Activated effector memory CD4-positive, alpha-beta T cell treated with Interleukin-2 at 50 U/mL for 16 hours (primary cell): ENCODE data around the gene C1orf116.

Experiments used
- DNase-seq: peaks from one replicate; pipeline ENCODE4 v3.0.0-alpha.2; 2020

Gene C1orf116

DNA sequence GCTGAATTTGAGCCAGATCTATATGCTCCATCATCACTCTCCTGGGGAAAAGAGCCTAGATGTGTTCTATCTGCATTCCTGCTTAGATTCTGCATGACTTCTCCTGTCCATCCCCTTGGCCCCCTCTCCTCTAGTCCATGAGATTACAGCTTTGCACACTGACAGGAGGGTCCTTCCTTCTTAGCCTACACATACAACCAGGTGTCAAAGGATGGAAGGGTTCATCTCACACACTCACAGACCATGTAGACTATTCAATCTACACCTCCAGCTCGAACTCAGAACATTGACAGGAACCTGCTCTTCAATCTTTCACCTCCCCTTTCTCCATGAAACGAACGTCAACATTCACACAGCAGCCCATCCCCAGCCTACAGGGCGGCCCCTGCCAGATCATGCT lies 13.8 kb downstream of the C1orf116 start:
- no peak for DNase-seq

DNA sequence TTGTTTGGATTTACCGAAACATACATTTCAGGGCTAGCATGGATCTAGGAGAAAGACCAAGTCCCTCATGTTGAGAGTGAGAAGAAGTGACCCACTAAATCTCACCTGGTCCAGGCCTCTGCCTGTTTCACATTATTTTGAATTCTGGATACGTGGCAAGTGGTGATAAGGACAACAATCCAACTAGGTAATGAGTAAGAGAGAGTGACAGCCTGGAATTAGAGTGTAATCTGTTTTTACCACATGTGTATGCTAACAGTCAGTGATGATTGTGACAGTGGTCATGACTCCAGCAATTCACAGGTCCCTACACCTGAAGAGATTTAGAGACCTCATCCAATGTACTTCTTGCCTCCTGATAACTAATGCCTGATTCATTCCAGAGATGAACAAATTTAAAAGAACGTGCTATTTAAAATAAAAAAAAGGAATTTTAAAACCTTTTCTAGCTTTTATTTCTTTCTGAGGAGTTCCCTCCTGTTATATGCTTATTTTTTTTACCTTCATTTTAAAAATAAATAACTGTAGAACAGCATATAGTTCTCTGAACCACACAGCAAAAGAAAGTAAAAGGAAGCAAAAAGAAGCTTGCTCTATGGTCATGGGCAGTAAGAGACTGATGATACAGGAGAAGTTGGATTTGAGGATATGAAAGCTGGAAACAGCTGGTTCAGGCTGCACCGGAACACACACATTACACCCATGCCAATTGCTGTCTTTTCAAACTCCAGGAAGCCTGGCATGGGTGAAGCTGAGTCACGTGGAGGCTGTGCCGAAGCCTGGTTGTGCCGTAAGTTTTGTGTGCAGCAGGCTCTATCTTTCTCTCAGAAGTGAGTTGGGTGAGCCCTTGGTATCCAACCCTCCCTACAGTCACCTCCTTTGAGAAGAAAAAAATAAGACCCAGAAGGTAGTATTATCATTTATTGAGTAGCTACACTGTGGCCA lies 14.7 kb downstream of the C1orf116 start:
- DNase-seq: no peak

DNA sequence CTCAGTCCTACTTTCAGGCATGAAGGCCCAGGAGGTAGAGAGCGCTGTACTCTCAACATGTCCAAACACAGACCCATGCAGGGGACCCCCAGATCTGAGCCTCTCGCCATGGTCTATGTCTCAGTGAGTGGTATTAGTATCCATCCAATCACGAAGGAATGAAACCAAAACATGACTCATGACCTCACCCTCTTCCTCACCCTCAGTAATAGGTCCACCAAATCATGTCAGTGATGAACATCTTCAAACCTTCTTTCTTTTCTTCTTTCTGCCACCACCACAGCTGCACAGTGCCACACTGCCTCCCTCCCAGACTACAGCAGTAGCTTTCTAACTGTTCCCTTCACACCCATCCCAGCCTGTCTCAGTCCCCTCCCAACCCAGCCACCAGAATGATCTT lies 16.8 kb downstream of the C1orf116 start:
- no peak for DNase-seq

DNA sequence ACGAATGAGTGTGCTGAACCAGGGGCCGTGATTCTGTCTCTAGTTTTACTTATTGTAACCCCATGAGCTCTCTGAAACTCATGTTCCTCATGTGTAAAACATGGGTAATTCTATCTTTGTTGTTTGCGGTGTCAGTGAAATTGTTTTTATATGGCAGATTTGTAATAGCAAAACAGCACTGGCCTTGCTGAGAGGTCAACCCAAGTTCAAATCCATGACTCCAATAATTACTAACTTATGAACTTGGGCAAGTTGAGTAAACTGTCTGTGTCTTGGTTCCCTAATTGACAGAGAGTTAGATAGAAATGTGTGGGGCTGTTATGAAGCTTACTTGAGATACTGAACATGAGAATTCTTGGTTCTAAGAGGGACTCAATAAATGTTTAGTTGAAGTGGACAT lies 17.8 kb downstream of the C1orf116 start:
- no peak for DNase-seq

DNA sequence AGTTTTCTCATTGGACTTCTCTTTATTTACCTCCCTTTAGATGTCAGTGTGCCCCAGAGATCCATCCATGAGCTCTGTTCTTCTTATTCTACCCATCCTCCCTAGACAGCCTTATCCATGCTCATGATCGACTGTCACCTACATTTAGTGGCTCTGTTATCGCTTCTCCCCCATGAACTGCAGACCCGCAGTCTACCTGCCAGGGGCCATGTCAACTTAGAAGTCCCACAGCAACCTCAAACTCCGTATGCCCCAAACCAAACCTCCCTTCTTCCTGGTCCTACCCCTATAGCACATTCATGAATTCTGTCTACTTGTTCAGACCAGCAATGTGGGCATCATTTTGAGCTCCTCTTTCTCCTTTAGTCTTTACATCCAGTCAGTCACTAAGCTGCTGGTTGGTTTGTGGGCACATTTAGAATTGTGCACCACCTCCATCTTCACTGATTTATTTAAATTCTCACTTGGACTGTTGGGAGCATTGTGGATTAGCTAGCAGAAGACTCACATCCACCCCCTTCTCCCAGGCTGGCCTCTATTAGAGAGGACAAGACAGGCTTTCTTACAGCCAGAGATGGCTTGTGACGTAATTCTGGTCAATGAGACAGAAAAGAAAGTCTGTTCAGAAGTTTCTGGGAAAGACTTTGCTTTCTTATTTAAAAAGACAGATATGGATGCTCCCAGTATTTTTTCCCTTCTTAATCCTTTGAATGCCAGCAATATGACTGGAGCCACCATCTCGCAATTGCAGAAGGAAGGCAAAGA lies 19.1 kb downstream of the C1orf116 start:
- no peak for DNase-seq

DNA sequence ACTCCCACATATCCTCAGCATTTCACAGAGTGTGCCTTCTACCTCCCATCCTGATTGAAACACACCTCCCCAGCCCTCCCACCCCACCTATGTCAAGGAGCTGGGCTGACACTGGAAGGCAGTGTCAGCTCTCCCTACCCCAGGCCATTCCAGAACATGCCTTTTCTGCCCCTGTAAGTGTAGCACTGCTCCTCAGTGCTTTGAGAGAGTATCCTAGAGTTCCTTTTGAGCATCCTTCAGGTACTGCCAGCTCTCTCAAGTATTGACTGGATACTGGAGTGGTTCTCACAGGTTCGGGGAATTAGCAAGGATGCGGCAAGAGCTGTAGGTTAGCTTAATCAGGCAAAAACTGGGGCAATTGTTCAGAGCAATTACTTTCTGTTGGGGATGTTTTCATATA lies 21.8 kb downstream of the C1orf116 start:
- no peak for DNase-seq

DNA sequence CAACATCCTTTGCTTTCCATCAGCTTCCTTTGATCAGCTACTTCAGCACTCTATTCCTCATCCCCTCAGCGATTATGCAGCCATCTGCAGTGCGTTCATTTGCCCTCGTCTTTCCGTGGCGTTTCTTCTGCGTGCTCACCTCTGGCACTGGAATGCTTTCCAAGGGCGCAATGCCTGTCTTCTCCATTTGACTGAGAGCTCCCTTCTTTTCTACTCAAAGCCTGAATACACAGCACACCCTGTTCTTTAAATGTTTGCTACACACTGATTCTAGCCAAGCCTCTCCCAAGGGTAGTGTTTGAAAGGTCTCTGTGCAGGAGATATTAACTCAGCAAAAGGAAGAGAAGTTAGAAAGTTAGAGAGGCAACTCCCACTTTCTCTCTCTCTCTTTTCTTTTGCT lies 22.6 kb downstream of the C1orf116 start:
- DNase-seq: no peak

DNA sequence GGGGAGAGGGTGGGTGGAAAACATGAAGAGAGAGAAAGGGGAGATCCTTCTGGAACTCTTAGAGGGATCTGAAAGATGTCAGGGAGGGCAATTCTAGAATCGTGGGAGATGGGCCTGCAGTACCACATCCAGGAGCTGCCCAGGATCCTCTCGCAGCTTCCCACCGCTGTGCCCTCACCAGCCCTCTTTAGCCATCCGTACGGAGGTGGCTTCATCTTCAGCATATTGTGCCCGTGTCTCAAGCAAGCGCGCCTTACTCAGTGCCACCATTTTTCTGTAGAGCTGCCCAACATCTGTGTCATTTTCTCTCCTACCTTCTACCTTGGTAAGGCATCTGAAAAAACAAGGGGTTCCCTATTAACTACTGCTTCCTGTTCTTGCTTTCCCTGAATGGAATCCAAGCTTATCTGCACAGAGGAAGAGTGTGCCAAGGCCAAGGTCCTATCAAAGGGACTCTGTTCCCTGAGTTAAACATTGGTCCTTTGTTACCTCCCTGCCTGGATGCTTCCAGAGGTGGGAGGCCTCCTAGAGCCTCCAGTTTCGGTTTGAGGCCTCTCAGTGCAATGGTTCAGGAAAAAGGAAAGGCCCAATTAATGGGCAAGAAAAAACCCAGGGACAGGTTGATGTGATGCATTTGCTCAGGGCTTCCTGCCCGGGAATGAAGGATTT lies 23.2 kb downstream of the C1orf116 start:
- DNase-seq: no peak

DNA sequence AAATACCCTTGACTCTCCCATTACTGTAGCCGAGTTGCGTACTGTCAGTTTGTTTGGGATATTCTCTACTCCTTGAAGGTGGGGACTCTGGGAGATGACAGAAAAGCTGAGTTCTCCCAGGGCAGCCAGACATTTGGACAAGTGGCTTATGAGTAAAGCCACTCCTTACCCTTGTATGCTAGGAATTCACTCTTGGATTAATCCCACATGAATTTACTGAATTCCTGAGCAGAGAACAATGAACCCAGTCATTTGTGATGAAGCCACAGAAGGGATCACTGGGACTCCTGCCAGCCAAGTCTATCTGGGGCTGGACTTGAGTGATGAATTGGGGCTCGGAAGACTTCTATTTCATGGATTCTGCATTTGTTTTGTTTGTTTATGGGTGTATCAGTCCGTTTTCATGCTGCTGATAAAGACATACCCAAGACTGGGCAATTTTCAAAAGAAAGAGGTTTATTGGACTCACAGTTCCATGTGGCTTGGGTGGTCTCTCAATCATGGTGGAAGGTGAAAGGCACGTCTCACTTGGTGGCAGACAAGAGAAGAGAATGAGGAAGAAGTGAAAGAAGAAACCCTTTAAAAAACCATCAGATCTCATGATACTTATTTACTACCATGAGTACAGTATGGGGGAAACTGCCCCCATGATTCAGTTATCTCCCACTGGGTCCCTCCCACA lies 25.1 kb downstream of the C1orf116 start:
- no peak for DNase-seq

DNA sequence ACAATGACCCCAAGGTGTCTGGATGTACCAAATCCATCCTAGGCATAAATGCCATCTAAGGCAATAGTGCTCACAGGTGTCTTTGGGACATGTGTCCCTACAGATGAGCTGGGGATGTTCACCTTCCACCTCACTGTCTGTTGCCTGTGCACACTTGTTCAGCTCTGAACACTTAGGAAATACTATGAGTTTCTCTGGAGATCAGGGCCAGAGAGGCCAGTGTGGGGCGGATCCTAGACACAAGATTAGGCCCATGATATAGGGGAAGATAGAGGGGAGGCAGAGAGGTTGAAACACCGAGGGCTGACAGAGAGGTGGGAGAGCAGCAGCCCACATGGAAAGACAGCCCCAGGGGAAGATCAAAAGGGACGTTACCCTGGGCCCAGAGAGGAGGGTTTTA lies 25.6 kb downstream of the C1orf116 start:
- DNase-seq: no peak

DNA sequence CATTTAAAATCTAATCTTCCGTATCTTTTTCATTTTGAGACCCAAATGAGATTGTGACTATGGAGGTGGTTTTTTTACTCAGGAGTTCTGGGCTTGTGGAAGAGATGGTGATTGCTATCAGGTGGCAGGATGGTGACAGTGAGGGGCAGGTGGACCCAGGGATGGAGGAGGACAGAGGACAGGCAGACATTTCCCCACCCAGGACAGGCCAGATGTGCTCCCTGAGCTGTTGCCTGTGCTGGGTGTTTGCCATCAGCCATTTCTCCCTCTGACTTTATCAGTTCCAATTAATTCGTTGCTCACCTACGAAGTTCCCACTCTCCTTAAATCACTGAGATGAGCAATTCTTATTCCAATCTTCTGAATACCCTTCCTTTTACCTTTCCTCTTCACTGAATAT lies 26.5 kb downstream of the C1orf116 start:
- DNase-seq: no peak

DNA sequence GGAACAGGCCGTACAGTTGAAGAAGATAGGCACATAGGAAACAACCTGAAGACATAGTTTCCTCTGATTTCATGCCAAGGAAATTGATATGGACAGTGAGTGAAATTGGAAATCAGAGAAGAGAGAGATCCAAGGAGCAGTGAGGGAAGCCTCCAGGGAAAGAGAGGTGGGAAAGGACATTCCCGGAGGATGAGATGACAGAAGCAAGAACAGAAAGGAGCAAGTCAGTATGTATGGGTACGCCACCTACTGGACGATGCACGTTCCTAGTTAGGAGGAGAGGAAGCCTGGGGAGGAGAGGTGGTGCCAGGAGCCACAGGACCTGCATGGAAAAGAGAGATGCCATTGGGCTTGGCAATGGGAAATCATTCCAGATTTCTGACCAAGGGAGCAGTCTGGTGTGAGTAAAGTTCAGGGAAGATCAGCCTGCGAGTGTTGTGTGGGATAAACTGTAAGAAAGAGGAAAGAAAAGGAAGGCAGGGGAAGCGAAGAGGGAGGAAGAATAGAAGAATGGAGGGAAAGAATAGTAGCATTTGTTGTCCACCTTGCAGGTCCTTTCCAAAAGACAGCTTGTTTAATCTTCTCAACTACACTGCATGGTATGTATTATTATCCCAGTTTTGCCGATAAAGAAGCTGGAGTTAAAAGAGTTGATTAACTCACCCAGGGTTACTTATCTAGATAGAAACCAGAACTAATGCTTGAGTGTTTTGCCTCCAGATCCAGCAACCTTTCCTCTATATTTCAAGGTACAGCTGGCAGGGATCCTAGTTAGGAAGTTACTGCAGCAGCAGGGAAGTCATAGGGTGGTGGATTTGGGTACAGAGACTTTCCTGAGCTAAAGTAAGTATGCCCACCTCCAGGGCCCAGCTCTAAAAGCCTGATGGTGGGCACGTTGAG lies 27.4 kb downstream of the C1orf116 start:
- DNase-seq: no peak

DNA sequence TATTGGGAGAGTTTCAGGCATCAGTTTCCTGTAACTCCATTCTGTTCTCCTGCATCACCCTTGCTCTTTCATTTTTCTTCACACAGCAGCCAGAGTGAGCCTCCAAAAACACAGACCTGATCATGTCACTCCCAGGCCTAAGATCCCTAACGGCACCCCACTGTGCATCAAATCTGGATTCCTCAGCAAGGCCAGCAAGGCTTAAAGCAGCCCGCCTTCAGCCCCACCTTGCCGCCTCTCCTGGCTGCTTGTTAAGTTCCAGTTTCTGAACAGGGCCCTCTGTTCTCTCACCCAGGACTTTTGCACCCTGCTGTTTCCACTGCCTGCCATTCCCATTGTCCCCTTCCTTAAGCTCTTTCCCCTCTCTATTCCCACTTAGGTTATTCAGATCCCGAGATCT lies 29.3 kb downstream of the C1orf116 start:
- DNase-seq: no peak

DNA sequence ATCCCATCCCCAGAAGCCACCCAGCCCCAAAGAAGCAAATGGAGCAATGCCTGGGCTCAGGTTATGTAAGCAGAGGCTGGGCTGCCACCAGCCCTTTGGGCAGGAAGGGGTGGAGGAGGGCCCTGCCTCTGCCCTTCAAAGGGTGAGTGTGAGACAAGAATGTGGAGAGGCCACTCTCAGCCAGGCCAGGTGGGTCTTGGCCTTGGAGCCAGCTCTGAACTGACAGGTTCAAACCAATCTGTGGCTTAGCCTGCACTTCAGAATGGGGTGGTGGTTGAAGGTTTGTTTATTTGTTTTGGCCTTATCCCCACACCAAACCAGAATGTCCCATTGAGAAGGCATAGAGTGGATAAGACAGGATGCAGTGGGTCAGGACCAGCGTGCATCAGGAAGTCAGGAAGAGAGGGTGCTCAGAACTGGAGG lies 29.8 kb downstream of the C1orf116 start:
- DNase-seq: no peak

DNA sequence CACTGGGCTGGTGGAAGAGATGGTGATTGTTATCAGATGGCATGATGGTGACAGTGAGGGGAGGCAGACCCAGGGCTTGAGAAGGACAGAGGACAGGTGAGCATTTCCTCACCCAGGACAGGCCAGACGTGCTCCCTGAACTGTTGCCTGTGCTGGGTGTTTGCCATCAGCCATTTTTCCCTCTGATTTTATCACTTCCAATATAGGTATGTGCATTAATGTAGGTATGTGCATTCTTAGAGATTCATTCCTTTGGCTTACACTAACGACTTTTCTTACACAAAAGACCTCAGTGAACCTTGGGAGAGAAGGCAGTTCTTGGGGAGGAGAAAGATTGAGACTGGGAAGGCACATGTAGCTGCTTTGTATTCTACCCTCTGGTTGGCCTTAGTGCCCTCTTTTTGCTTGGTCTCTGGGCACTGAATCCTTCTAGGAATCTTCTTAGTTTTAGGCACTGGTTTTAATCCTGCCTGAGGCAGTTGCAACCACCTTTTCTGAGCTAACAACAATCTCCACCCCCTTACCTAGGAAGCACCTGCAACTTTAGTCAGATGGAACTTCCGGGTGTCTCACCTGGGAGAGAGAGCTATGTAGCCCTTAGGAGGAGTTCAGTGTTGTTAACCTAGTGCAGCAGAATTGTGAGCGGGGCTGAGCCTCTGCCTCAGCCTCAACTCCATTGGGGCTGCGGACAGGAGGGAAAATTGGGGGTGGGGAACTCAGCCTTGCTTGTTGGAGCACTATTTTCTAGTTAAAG lies 30.9 kb downstream of the C1orf116 start:
- DNase-seq: no peak

DNA sequence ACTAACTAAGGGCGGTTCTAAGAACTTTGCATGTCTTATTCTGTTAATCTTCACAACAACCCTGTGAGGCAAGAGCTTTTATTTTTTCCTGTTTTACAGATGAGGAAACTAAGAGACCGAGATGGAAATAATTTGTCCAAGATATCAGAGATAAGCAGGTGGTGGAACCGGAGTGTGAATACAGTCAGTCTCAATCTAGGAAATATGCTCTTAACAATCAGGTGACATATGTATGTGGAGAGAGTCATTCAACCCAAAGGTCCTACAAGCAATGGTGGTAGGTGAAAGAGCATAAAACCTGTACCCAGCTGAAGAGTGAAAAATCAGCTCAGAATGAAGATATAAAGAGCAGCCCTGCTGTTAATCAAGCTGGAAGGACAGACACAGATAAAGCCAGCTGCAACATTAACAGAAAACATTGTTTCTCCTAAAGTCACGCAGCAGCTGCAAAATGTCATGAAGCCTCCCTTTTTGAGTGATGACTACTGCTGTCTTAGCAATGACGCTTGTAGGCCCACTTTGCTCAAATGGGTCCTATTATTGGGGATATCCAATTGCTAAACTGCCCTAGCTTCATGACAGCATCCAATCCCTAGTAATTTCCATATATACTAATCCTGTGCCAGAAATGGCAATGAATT lies 31.8 kb downstream of the C1orf116 start:
- no peak for DNase-seq

DNA sequence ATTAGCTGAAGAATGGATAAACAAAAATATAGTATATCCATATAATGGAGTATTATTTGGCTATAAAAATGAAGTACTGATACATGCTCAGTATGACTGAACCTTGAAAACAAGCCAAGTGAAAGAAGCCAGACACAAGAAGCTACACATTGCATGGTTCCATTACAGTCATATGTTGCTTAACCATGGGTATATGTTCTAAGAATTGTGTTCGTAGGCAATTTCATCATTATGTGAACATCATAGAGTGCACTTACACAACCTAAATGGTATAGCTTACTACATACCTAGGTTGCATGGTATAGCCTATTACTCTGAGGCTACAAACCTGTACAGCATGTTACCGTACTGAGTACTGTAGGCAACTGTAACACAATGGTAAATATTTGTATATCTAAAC lies 33.7 kb downstream of the C1orf116 start:
- DNase-seq: no peak

DNA sequence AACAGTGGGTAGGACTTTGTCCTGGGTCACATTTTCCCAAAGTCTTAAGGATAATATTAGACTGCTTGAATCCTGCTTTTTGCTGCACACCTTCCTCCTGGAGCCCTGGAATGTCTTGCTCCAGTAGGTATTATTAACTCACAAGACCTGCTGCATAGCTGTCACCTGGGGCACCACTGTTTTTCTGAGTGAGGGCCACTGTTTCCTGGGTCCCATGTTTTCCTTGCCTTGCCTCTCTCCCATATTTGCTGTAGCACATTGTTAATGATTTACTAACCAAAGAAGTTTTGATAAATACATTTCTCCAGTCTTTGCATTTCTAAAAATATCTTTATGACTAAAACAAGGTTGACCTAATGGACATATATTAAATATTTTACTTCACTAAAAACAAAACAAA lies 39.8 kb downstream of the C1orf116 start:
- no peak for DNase-seq

DNA sequence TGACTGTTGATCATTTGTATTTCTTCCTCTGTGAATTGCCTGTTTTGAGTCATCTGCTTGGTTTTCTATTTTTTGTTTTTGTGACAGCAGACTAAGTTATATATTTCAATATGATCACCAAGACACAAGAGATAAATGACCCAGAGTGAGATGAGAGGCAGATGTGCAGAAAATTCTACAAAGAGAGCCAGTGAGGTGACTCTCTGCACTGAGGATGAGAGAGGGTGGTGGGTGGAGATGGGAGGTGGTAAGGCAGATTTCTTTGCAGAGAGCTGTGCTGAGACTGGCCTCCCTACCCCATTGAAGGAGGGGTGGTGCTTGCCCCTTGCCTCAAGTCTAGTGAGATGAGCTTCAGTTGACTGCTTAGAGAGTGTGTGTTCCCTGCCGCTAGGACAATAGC lies 44.7 kb downstream of the C1orf116 start:
- no peak for DNase-seq

DNA sequence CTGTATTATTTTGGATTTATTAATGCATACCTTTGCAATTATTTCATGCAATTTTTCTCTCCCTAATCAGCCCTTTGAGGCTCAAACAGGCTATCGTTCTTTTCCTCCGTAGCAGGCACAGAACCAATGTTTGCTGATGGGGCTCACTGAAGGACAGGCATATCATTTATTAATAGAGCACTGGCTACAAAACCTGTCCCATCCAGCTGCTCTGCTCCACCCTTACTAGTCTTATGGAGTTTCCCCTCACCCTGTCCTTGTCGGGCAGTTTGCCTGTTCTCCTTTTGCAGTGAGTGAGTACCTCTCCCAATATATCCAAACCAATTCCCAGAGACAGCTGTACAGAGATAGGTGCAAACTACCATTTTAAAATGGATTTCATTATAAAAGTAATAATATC lies 45.7 kb downstream of the C1orf116 start:
- DNase-seq: no peak

DNA sequence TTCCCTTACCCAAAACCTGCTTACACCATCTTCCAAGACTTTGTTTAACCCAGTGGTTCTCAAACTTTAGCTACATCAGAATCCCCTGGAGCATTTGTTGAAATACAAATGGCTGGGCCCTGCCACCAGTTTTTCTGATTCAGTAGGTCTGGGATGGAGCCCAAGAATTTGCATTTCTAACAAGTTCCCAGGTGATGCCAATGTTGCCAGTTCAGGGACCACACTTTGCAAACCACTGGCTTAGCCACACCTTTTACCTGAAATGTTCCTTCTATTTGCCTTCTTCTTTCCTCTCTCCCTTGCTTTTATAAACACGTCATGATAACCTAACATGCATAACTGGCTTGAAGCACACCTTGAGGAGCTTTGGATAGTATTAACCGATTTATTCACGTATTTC lies 46.2 kb downstream of the C1orf116 start:
- DNase-seq: no peak
